Brain pericyte (primary cell): ENCODE measurements around the gene C20orf173.
A peak's percentile ranks its signal among the peaks of the same experiment; 100 is the strongest.
"Not testable (repeated sequence)": the region's sequence is repeated elsewhere in the genome, so short reads cannot be mapped to it uniquely, and the experiment has no call there.

Experiments
- DNase-seq: peaks from one replicate; pipeline ENCODE4 v3.0.0-alpha.2; 2012; ENCODE audit warnings: low read depth, low spot score

The C20orf173 gene

DNA sequence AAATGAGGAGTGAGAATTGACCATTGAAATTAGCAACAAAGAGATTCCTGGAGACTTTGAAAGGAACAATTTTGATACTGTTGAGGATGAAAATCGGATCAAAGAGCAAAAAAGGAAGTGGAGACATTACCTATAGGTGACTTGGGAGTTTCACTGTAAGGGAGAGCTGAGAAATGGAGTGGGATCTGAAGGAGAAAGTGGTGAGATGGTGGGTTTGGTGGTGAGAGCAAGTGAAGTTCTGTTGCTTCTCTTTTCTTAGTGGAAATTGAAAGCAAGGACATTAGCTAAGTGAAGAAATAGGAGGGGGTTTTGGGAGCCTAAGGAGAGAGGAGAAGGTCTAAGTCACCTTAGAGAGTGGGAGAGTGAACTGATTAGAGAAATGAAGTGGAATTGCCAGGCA lies 16.7 kb upstream of the C20orf173 start:
- DNase-seq = no peak

- peak; percentile 54 for DNase-seq
Observed at GRCh38 chr20:35544941-35545340, 15.5 kb upstream of the C20orf173 start.

DNA sequence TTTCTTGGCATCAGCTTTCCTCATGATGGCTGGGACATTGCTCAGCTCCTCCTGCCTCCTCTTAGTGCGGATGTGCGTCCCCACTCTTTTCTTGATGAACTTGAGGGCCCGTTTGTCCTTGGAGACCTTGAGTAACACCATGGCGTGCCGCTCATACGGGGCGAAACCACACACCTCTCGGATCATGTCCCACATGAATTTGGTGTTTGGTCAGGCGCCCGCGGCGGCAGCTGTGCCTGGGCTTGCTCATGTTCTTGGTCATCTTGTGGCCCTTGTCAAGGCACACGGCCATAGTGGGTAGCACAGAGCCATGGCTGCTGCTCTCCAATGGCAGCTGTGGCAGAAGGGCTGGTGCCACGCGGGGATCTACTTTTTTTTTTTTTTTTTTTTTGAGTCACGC lies 15.0 kb upstream of the C20orf173 start:
- no peak for DNase-seq

GRCh38 chr20:35542990-35543389 lies 13.5 kb upstream of the C20orf173 start:
- DNase-seq = no peak

DNA sequence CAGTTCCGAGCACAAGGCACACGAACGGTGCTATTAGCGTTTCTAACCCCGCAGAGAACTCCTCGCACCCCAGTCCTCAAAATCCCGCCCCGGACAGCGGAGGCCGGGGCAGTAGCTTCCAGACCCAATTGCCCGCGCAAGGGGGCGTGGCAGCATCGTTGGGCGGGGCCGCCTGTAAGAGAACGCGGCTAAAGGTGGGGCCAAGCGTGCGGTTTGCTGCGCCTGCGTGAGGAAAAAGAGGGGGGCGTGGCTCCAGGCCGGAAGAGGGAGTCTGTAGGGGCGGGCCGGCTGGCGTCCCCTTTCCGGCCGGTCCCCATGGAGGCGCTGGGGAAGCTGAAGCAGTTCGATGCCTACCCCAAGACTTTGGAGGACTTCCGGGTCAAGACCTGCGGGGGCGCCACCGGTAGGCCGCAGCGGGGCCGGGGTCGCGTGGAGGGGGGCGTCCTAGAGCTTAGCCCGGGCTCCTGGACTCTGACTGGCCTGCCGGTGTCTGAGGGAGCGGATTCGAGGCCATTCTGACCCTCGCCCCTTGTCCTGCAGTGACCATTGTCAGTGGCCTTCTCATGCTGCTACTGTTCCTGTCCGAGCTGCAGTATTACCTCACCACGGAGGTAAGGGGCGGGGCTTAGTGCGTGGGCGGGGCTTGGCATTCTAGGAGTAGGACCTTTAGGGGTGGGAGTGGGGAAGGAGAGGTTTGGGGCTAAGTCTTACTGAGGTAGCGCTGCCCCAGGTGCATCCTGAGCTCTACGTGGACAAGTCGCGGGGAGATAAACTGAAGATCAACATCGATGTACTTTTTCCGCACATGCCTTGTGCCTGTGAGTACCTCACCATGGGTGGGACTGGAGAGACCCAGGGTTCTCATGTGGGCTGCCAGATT lies 12.6 kb upstream of the C20orf173 start, which contains the start of gene ERGIC3:
Gene ERGIC3, plus strand, starts transcription at position 296 of the 880 bp plus-strand sequence. Its CDS starts 20 bp downstream, at position 316.
- DNase-seq = peak; percentile 83

GRCh38 chr20:35541118-35541782 lies 11.8 kb upstream of the C20orf173 start:
- DNase-seq = no peak

- DNase-seq = no peak
Observed at GRCh38 chr20:35539756-35540212, 10.3 kb upstream of the C20orf173 start.

- no peak for DNase-seq
Observed at GRCh38 chr20:35527122-35527769, 2.2 kb downstream of the C20orf173 start.

- no peak for DNase-seq
Observed at GRCh38 chr20:35525639-35526038, 3.8 kb downstream of the C20orf173 start.

DNA sequence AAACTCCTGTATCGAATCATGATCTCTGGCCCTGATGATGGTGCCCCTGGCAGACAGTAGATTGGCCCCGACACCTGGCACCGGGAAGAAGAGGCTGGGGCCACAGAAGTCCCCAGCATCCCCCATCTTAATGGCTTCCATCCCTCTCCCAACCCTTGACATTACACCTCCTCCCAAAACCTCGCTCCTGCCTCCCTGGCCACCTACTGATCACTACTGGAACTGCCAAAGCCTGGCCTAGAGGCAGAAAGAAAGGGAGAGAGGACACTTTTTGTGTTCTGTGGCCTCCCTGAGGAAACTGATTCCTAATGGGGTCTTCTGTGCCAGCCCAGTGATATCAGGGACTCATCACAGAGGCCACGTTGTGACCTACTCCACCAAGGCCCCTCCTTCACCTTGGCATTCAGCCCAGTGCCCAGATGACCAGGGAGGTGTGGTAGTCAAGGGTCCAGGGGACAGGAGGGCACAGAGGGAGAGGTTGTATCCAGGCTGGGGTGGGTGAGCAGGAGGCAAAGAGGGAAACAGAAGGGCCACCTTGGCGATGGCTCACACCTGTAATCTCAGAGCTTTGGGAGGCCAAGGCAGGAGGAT lies 6.1 kb downstream of the C20orf173 start:
- no peak for DNase-seq

GRCh38 chr20:35518955-35519354 lies 10.5 kb downstream of the C20orf173 start:
- DNase-seq = no peak

DNA sequence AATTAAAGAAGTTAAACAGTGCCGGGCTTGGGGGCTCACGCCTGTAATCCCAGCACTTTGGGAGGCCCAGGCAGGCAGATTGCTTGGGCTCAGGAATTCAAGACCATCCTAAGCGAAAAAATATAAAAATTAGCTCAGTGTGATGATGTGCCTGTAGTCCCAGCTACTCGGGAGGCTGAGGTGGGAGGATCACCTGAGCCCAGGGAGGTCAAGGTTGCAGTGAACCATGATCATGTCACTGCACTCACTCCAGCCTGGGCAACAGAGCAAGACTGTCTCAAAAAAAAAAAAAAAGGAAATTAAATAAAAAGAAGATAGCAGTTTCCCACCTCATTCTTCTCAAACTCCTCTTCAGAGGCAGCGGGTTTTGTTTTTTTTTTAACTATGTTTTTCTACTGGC lies 11.7 kb downstream of the C20orf173 start:
- not testable (repeated sequence) for DNase-seq

DNA sequence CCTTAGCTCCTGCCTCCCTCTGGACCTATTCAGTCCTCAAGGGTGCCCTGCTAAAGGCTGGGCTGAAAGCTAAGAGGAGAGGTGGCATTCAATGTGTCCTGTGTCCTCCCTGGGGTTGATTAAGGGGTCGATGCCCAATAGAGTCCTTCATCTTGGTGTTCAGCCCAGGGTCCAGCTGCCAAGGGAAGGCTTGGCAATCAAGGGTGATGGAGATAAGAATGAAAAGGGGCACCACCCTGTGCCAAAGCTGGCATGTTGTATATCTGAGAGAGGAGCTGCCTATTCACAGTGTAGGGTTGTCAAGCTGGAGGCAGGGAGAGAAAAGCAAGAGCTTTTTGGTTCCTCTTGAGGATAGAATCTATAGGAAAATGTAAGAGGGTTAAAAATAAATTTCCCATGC lies 12.3 kb downstream of the C20orf173 start:
- DNase-seq = no peak

DNA sequence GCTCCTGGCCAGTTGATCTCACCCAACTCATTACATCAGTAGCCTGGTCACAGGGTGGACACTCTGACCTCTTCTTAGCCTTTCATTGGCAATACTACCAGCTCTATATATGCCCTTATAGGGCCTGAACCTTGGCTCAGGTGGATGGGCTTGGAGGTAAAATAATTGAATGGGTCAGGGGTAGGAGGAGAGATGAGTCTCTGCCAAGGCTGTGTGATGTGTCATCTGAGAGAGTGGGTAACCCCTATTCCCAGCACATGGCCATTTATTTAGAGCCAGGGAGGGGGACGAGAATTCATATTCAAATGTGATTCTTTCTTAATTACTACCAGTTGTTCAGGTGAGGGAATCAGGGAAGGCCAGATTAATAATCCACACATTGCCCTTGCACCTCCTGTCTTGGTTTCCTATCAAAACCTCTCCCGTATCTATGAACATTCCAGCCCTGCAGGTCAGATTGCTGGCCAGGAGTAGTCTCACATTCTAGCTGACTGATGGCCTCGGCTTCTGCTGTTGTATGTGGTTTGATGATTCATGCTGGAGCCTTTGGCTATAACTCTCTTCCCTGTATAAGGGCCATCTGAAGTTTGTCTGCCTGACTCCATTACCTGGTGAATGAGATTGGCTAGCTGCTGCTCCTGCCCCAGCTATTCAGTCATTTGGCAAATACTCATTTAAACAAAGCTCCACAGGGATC lies 13.4 kb downstream of the C20orf173 start:
- no peak for DNase-seq

- DNase-seq = no peak
Observed at GRCh38 chr20:35515341-35515740, 14.1 kb downstream of the C20orf173 start.

- DNase-seq = no peak
Observed at GRCh38 chr20:35514371-35514932, 15.0 kb downstream of the C20orf173 start.

DNA sequence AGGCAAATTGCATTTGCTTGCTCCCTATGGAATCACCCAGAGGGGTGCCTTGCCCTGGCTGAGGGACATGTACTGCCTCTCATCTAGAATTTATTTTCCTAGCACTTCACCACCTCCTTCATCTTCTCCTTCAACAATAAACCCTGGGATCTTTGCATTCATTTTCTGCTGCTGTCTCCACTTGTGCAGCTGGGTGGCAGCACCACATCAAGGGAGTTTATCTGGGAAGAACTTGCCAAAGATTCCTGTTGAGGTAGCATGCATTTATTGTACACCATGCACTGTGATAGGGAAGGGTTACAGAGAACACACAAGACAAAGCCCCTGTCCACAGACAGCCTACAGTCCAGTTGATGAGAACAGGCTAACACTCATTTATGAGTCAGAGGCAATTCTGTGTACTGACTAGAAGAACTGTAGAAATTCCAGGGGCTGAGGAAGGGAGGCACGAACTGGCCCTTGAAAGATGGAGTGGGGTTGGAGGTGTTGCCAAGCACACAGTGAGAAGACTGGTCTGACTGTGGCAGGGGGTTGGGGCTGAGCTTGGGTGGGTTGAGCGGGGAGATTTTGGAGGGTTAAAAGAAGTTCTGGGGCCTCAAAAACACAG lies 17.5 kb downstream of the C20orf173 start:
- no peak for DNase-seq

GRCh38 chr20:35510951-35511735 lies 18.3 kb downstream of the C20orf173 start:
- DNase-seq = no peak

- no peak for DNase-seq
Observed at GRCh38 chr20:35508493-35509218, 20.8 kb downstream of the C20orf173 start.
